ENCODE results near the gene KCNJ15. TPM values are rescaled to one million over a fixed set of nuclear protein-coding genes. Genes with fewer than 3 reads are reported as not detected.

KCNJ15 gene
- total RNA-seq, 3 donors from 2014 or later, result 0.80 to 6.9 (median 0.98) TPM

GRCh38 chr21:38282921-38283320 is 26.1 kb downstream of the KCNJ15 start:
- Histone ChIP-seq H3K27me3 (no peaks in the 10 kb centered on the region), H3K4me1 (no peaks in the 10 kb centered on the region), H3K27ac (peak overlapping the region in 1 of 2 donors; percentile 40)

GRCh38 chr21:38284216-38284615 is 27.4 kb downstream of the KCNJ15 start:
- no peaks in the 10 kb centered on the region for H3K4me1 ChIP-seq
- intact Hi-C loops (cut with DNase I; ENCODE audit: low total_unique reads), result no loop called here
- no peaks in the 10 kb centered on the region for H3K9me3 ChIP-seq
- H3K27me3 ChIP-seq, result no peaks in the 10 kb centered on the region
- H3K4me3 ChIP-seq, result no peak overlapping the region
- DNase-seq (ENCODE audit: low spot score in 2 of 2), result no peak
- TF ChIP-seq POLR2AphosphoS5 (IDR thresholded peaks at IDR 0.05) (no peak), CTCF (IDR thresholded peaks at IDR 0.05) (no peak), POLR2A (IDR thresholded peaks at IDR 0.05) (no peak)
- no peaks in the 10 kb centered on the region for H3K36me3 ChIP-seq
- no peak overlapping the region for H3K27ac ChIP-seq

More at GRCh38 chr21:38282921-38283320, 26.1 kb downstream of the KCNJ15 start:
- intact Hi-C loops (cut with DNase I; ENCODE audit: low total_unique reads), result no loop called here
- Histone ChIP-seq H3K36me3 (no peaks in the 10 kb centered on the region), H3K9me3 (no peaks in the 10 kb centered on the region), H3K4me3 (no peak overlapping the region)
- no peak for DNase-seq (ENCODE audit: low spot score in 2 of 2)
- TF ChIP-seq POLR2AphosphoS5 (IDR thresholded peaks at IDR 0.05), result no peak
- no peak for TF ChIP-seq CTCF (IDR thresholded peaks at IDR 0.05)
- TF ChIP-seq POLR2A (IDR thresholded peaks at IDR 0.05), result no peak

DNA sequence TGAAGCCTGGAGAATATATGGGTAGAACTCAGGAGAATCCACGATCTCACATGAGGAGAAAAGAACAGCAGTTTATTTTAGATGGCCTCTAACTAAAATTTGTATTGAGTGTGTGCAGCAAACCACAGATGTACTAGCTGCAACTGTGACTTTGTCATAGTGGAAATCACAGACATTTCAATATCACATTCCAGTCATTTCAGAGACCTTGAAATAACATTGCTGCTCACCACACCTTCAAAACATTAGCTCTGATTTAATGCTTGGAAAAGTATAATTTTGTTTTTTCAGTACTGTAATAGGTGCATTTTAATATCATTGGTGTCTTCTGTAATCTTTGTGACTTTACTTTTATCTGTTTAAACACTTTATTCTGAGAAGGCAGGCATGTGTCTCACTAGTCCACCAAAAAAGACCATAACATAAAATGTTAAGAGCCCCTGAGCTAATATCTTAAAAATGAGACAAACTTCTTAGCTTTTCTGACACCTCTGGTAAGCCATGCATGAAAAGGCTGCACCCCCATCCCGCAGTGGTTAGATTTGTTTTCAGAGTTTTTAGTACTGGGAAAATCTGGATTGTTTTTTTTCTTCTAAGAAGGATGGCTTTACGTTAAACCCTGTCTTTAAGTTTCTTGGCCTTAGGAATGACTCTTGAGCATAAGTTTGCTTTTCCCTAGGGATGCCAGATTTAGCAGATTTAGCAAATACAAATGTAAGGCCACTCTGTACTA is 30.1 kb downstream of the KCNJ15 start:
- no peaks in the 10 kb centered on the region for H3K9me3 ChIP-seq
- DNase-seq (ENCODE audit: low spot score in 2 of 2), result no peak
- no peaks in the 10 kb centered on the region for H3K36me3 ChIP-seq
- intact Hi-C loops (cut with DNase I; ENCODE audit: low total_unique reads), result no loop called here
- H3K4me1 ChIP-seq, result no peaks in the 10 kb centered on the region
- TF ChIP-seq POLR2A (IDR thresholded peaks at IDR 0.05), result no peak
- TF ChIP-seq POLR2AphosphoS5 (IDR thresholded peaks at IDR 0.05), result no peak
- no peak for TF ChIP-seq CTCF (IDR thresholded peaks at IDR 0.05)
- H3K27ac ChIP-seq, result no peak overlapping the region
- H3K4me3 ChIP-seq, result no peak overlapping the region
- H3K27me3 ChIP-seq, result no peaks in the 10 kb centered on the region

- TF ChIP-seq CTCF (IDR thresholded peaks at IDR 0.05), result no peak
- TF ChIP-seq POLR2AphosphoS5 (IDR thresholded peaks at IDR 0.05), result no peak
- TF ChIP-seq POLR2A (IDR thresholded peaks at IDR 0.05), result no peak
- intact Hi-C loops (cut with DNase I; ENCODE audit: low total_unique reads), result no loop called here
- Histone ChIP-seq H3K36me3 (no peaks in the 10 kb centered on the region), H3K27ac (no peak overlapping the region), H3K9me3 (no peaks in the 10 kb centered on the region), H3K27me3 (no peaks in the 10 kb centered on the region), H3K4me1 (no peaks in the 10 kb centered on the region), H3K4me3 (no peak overlapping the region)
- no peak for DNase-seq (ENCODE audit: low spot score in 2 of 2)
Observed at GRCh38 chr21:38287476-38287875, 30.7 kb downstream of the KCNJ15 start.

DNA sequence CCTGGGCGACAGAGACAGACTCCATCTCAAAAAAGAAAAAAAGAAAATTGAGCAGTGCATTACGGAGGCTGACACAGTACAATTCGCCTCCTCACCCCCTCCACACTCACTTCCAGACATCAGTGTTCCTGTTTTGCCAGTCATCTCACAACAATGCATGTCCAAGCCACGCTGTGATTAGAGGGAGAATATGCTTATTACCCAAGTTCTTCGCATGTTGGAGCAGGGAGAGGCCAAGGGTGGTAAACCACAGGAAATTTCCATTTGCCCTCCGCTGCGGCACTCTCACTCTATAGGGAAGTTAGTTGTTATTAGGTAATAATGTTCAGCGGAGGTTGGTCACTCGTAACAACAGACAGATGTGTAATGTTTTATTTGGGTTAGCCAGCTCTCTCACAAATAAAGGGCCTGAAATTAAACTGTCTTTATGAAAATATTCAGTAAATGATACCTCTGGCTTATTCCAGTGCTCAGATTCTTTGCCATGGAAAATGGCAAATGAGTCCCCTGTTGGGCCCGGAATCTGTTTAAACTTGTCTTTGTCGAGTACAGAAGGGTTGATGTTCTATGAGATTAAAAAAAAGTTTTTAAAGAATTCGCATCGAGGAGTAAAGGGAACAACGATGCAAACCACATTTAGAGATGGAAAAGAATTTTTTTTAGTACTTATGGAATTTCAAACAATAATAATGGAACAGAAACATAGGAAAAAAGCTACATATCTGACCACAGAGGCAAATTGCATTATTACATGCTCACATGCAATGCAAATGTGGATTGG is 33.1 kb downstream of the KCNJ15 start:
- TF ChIP-seq POLR2AphosphoS5 (IDR thresholded peaks at IDR 0.05) (peak in 1 of 3 donors; percentile 28), POLR2A (IDR thresholded peaks at IDR 0.05) (no peak)
- Histone ChIP-seq H3K27ac (no peak overlapping the region), H3K4me3 (no peak overlapping the region), H3K36me3 (no peaks in the 10 kb centered on the region), H3K27me3 (no peaks in the 10 kb centered on the region), H3K9me3 (no peaks in the 10 kb centered on the region), H3K4me1 (no peaks in the 10 kb centered on the region)
- DNase-seq (ENCODE audit: low spot score in 2 of 2), result no peak
- intact Hi-C loops (cut with DNase I; ENCODE audit: low total_unique reads), result no loop called here
